GM08714 (cell line): ENCODE measurements around the gene DPH6.

Source experiments
- H3K4me3 ChIP-seq: fragments of 200-500 bp; sonication (Bioruptor generic); 2 replicates; pipeline ENCODE4 v1.5.1; 2014; ENCODE audit warnings: mild to moderate bottlenecking, low read length, inconsistent platforms
- ZNF274 ChIP-seq: IDR thresholded peaks from 2 replicates; pipeline ENCODE4 v1.6.1; 2012; ENCODE audit warnings: mild to moderate bottlenecking, low read depth, low read length

The DPH6 gene

GRCh38 chr15:35555244-35555643 is 9.3 kb upstream of the DPH6 start:
- no peak for TF ChIP-seq ZNF274
- no peak overlapping the region for H3K4me3 ChIP-seq

- no peak overlapping the region for H3K4me3 ChIP-seq
- TF ChIP-seq ZNF274: no peak
Measured at GRCh38 chr15:35550957-35551356, 5.0 kb upstream of the DPH6 start.

DNA sequence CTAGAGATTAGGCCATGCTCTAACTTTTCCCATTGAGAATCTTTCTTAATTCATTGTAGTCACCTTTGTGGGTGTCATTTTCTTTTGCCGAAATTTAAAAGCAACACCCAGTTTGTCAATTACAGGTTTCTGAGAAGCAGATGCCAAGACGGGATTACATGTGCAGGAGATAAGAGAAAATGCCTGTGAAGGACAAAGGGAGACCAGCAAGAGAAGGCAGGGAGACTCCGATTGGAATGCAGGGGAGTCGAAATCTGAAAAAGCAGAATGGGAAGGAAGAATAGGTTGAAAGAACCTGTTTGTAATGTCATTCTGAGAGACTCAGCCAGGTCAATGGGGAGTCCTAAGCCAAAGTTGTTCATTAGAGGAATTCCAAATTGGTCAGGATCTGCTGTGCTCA is 3.6 kb upstream of the DPH6 start:
- no peak for TF ChIP-seq ZNF274
- no peak overlapping the region for H3K4me3 ChIP-seq

- no peak for TF ChIP-seq ZNF274
- no peak overlapping the region for H3K4me3 ChIP-seq
Measured at GRCh38 chr15:35548435-35548834, 2.5 kb upstream of the DPH6 start.

DNA sequence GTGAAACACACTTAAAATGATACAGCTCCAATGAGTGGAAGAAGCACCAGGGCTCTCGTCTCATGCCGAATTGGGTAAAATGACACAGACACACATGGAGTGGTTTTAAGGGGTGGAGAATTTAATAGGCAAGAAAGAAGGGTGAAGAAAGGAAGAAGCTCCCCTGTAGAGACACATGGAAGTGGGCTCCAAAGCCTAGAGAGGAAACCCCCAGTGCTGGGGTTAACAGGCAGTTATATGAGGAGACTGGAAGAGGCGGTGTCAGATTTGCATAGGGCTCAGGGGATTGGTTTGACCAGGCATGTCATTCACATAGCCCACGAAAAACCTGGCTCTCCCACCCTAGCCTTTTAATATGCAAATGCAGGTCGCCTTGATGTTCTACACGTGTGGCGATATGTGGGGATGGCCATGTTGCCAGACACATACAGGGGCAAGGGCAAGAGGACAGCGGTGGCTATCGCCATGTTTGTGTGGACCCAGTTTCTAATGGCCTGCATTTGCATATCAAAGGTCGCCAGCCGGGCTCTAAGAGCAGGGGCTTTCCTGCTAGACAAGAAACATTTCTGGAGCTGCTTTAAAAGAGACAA is 1.9 kb upstream of the DPH6 start:
- no peak overlapping the region for H3K4me3 ChIP-seq
- no peak for TF ChIP-seq ZNF274

GRCh38 chr15:35546511-35547381 is 781 bp upstream of the DPH6 start:
- H3K4me3 ChIP-seq: peak overlapping the region; percentile 78
- no peak for TF ChIP-seq ZNF274

- TF ChIP-seq ZNF274: no peak
Measured at GRCh38 chr15:35545316-35545823, 595 bp downstream of the DPH6 start.

GRCh38 chr15:35540885-35541284 is 5.1 kb downstream of the DPH6 start:
- TF ChIP-seq ZNF274: no peak
- H3K4me3 ChIP-seq: no peak overlapping the region

More at GRCh38 chr15:35545316-35545823, 595 bp downstream of the DPH6 start:
- peak overlapping the region; percentile 78 for H3K4me3 ChIP-seq

DNA sequence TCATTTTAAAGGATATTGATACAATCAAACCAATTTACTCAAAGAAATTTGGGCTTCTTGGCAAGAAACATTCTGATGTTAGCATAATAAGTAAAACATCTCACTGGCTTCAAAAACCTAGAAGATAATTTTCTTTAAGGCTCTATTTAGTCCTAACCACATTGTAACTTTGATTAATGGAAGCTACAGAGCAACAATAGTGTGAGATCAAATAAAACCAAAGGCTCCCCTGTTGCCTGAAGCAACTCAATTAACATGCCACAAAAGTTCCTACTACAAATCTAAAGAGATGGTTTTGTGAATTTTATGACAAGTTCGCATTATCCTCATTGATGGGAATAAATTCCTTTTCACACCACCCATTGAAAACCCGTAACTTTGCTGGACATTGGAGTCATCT is 5.9 kb downstream of the DPH6 start:
- no peak for TF ChIP-seq ZNF274
- H3K4me3 ChIP-seq: no peak overlapping the region

GRCh38 chr15:35535365-35535916 is 10.5 kb downstream of the DPH6 start:
- TF ChIP-seq ZNF274: no peak
- H3K4me3 ChIP-seq: no peak overlapping the region

DNA sequence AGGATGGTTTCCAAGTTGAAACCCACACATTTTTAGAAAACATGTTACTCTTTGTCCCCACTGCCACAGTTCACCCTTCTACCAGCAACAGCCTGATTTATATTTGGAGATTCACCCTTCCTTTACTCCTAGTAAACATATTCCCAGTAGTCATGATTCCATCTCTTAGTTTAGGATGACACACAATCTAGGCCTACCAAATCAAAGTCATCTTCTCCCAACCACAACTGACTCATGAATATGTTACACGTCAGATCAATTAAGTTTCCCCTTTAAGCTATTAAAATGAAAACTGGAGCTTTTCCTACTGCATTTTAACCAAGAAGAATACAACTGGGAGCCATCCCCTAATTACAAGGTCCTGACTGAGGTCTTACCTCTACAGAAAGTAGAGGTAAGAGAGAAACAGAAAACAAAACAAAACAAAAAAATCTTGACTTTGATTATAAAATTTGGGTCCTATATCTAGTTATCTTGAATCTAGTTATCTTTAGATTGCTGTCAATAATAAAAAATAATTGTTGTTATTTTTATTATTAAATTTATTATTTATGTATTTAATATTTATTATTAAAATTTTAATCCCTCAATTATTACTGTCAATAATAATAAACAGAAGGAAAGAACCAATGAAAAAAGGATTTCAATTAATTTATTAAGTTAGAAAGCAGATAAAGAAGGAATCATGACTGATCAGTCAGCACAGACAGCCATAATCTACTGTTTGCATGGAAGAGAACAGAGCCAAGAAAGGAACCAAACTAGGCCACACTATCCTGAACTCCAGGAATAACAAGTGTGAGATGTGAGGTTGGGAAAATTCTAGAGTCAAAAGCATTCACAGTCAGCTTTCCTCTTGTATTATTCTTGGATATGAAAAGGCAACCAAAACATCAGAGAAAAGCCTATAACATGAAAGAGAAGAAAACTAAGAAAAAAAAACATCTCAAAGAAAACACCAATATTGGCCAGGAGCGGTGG is 12.5 kb downstream of the DPH6 start:
- no peak for TF ChIP-seq ZNF274
- H3K4me3 ChIP-seq: no peak overlapping the region

GRCh38 chr15:35530698-35531097 is 15.3 kb downstream of the DPH6 start:
- TF ChIP-seq ZNF274: no peak
- no peak overlapping the region for H3K4me3 ChIP-seq

DNA sequence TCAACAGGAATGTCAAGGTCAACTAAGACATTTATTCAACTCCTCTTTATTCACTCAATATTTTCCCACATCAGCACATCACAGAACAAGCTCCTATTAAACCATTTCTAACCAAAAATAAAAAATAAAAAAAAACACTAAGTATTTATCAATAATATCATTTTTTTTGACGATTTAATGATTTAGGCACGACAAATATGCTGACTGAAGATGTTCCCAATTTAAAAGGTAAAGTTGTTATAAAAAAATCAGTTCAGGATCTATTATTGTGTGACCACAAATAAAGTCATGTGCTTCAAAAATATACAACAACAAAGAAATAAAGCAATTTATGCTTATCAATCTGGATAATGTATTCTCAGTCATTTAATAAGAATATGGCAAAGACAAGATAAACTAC is 16.2 kb downstream of the DPH6 start:
- no peak overlapping the region for H3K4me3 ChIP-seq
- TF ChIP-seq ZNF274: no peak

- H3K4me3 ChIP-seq: no peak overlapping the region
- no peak for TF ChIP-seq ZNF274
Measured at GRCh38 chr15:35522061-35522460, 23.9 kb downstream of the DPH6 start.
